ENCODE measurements around the gene SYNDIG1.

DNA sequence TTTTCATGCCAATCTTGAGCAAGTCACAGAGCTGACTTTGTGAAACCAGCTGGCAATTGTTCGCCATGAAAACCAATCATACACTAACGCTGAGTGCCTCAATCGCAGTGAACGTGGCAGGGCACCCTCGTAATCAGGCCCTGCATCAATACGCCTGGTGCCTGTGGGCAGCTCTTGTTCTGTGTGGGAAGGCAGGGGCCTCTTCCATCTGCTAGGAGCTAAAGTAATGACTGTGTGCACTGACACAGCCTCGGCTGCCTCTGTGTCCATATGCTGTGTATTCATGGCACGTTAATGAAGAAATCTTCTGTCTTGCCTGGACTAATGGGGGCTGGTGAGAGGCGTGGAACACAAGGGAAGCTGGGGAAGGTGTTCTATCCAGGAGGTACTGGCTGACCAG, 27.8 kb upstream of the SYNDIG1 start:
- TF ChIP-seq, protein P1, sequence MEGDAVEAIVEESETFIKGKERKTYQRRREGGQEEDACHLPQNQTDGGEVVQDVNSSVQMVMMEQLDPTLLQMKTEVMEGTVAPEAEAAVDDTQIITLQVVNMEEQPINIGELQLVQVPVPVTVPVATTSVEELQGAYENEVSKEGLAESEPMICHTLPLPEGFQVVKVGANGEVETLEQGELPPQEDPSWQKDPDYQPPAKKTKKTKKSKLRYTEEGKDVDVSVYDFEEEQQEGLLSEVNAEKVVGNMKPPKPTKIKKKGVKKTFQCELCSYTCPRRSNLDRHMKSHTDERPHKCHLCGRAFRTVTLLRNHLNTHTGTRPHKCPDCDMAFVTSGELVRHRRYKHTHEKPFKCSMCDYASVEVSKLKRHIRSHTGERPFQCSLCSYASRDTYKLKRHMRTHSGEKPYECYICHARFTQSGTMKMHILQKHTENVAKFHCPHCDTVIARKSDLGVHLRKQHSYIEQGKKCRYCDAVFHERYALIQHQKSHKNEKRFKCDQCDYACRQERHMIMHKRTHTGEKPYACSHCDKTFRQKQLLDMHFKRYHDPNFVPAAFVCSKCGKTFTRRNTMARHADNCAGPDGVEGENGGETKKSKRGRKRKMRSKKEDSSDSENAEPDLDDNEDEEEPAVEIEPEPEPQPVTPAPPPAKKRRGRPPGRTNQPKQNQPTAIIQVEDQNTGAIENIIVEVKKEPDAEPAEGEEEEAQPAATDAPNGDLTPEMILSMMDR (conservative IDR thresholded peaks at IDR 0.05; ENCODE audit: low read depth, low read length): no peak
- no peak for TF ChIP-seq EZH2 (IDR thresholded peaks at IDR 0.05; ENCODE audit: borderline replicate concordance, low read depth, low read length, poor library complexity, severe bottlenecking)

Measured in A673 (cell line).